ENCODE data around the gene IBTK.

Gene IBTK

DNA sequence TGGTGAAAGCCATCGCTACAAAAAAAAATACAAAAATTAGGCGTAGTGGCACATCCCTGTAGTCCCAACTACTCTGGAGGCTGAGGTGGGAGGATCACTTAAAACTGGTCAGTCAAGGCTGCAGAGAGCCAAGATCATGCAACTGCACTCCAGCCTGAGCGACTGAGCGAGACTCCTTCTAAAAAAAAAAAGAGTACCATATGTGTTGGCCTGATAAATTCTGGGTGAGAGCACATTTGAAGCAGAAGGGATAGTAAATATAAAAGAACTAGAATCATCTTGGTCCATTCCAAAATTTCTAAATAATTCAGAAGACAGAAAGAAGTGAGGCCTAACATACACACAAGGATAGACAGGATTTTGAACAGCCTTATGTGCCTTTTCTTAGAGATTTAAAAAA is 2.2 kb downstream of the IBTK start:
- Histone ChIP-seq H3K4me1 (ENCODE audit: control insufficient read depth, insufficient read depth, low read length) (no peaks in the 10 kb centered on the region), H3K27ac (ENCODE audit: low read length) (no peak overlapping the region), H3K36me3 (ENCODE audit: control insufficient read depth, insufficient read depth, low read length) (no peaks in the 10 kb centered on the region), H3K9me3 (ENCODE audit: control insufficient read depth, insufficient read depth, low read length) (no peaks in the 10 kb centered on the region), H3K27me3 (ENCODE audit: control insufficient read depth, insufficient read depth, low read length) (no peaks in the 10 kb centered on the region), H3K4me3 (ENCODE audit: low read length) (no peak overlapping the region)
- DNase-seq (ENCODE audit: low read depth, low spot score): no peak
- no CpG with 5 or more reads among the region's 4 CpGs for WGBS (ENCODE audit: insufficient coverage, insufficient read length)

DNA sequence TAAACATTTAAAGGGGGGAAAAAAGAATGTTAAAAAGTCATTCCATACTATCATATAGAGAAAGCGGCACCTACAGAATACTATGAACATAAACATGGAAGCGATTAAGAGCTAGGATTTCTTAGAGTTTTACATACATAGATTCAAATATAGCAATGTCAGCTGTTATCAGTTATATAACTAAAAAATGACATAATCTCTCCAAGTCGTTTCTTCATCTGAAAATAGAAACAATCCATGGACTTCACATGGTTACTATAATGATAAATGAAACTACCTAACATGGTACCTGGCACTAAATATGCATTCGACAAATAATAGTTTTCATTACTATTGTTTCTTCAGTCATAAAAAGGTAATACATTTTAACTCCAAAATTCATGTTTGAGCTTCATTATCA is 3.7 kb downstream of the IBTK start:
- no peak for DNase-seq (ENCODE audit: low read depth, low spot score)
- Histone ChIP-seq H3K36me3 (ENCODE audit: control insufficient read depth, insufficient read depth, low read length) (no peaks in the 10 kb centered on the region), H3K9me3 (ENCODE audit: control insufficient read depth, insufficient read depth, low read length) (no peaks in the 10 kb centered on the region), H3K4me3 (ENCODE audit: low read length) (no peak overlapping the region), H3K27ac (ENCODE audit: low read length) (no peak overlapping the region), H3K4me1 (ENCODE audit: control insufficient read depth, insufficient read depth, low read length) (no peaks in the 10 kb centered on the region), H3K27me3 (ENCODE audit: control insufficient read depth, insufficient read depth, low read length) (no peaks in the 10 kb centered on the region)
- no CpG with 5 or more reads among the region's 4 CpGs for WGBS (ENCODE audit: insufficient coverage, insufficient read length)

DNA sequence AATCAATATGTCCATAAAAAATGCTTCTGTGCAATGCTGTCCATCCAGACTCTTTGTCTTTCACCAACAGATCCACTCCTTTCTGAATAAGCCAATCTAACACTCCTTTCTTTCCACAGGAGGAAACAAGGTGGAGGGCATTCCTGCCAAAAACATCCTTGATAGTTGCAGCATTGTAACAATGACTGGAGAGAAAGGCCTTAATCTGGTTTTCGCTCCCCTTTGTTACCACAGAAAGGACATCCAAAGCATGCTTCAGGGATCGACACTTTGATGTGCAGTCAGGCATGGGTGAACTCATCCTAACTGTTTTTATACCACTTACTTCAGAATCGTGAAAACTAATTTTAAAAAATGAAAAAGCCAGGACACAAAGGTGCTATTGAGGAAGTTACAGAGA is 7.4 kb downstream of the IBTK start:
- H3K4me1 ChIP-seq (ENCODE audit: control insufficient read depth, insufficient read depth, low read length): no peaks in the 10 kb centered on the region
- H3K9me3 ChIP-seq (ENCODE audit: control insufficient read depth, insufficient read depth, low read length): no peaks in the 10 kb centered on the region
- H3K27ac ChIP-seq (ENCODE audit: low read length): no peak overlapping the region
- WGBS (ENCODE audit: insufficient coverage, insufficient read length): no CpG with 5 or more reads among the region's 3 CpGs
- H3K4me3 ChIP-seq (ENCODE audit: low read length): no peak overlapping the region
- DNase-seq (ENCODE audit: low read depth, low spot score): no peak
- no peaks in the 10 kb centered on the region for H3K27me3 ChIP-seq (ENCODE audit: control insufficient read depth, insufficient read depth, low read length)
- H3K36me3 ChIP-seq (ENCODE audit: control insufficient read depth, insufficient read depth, low read length): no peaks in the 10 kb centered on the region

DNA sequence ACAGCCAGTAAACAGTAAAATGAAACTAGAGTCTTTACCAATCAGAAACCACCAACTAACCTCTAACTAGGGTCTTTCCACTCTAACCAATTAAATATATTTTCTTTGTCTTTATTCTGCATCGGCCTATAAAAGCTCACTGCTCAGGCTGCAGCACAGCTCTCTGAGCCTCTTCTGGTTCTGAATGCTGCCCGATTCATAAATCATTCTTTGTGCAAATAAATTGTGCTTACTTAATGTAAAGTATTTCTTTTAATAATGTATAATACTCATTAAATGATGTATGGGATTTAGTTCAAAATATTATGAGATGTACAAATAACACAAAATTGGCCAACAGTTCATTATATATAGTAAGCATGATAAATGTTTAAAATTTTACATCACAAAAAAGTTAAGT is 7.9 kb downstream of the IBTK start:
- WGBS (ENCODE audit: insufficient coverage, insufficient read length): no CpG with 5 or more reads among the region's 2 CpGs
- Histone ChIP-seq H3K4me3 (ENCODE audit: low read length) (no peak overlapping the region), H3K36me3 (ENCODE audit: control insufficient read depth, insufficient read depth, low read length) (no peaks in the 10 kb centered on the region), H3K27ac (ENCODE audit: low read length) (no peak overlapping the region), H3K27me3 (ENCODE audit: control insufficient read depth, insufficient read depth, low read length) (no peaks in the 10 kb centered on the region), H3K9me3 (ENCODE audit: control insufficient read depth, insufficient read depth, low read length) (no peaks in the 10 kb centered on the region), H3K4me1 (ENCODE audit: control insufficient read depth, insufficient read depth, low read length) (no peaks in the 10 kb centered on the region)
- DNase-seq (ENCODE audit: low read depth, low spot score): no peak

DNA sequence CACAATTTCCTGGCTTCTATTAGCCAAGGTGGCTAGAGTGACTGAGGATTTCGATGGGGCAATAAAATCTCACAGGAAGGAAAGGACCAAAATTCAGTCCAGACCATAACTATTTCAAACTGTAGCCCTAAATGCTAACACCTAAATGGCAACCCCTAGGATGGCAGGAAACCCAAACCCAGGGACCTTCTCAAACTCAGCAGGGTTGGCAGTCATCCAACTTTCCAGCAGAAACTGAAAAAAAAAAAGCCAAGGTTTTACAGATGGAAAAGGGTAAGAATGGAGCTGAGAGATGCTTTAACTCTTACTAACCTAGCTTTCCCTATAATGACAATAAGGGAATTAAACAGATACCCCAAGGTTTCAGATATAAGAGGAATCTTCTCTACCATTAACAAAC is 10.5 kb downstream of the IBTK start:
- no peak for DNase-seq (ENCODE audit: low read depth, low spot score)
- H3K27ac ChIP-seq (ENCODE audit: low read length): no peak overlapping the region
- no peaks in the 10 kb centered on the region; the same call in 1 of the 2 replicates for H3K36me3 ChIP-seq (ENCODE audit: control insufficient read depth, insufficient read depth, low read length)
- H3K4me3 ChIP-seq (ENCODE audit: low read length): no peak overlapping the region
- H3K27me3 ChIP-seq (ENCODE audit: control insufficient read depth, insufficient read depth, low read length): no peaks in the 10 kb centered on the region
- WGBS (ENCODE audit: insufficient coverage, insufficient read length): no CpG with 5 or more reads among the region's 1 CpG
- H3K9me3 ChIP-seq (ENCODE audit: control insufficient read depth, insufficient read depth, low read length): no peaks in the 10 kb centered on the region
- H3K4me1 ChIP-seq (ENCODE audit: control insufficient read depth, insufficient read depth, low read length): no peaks in the 10 kb centered on the region

DNA sequence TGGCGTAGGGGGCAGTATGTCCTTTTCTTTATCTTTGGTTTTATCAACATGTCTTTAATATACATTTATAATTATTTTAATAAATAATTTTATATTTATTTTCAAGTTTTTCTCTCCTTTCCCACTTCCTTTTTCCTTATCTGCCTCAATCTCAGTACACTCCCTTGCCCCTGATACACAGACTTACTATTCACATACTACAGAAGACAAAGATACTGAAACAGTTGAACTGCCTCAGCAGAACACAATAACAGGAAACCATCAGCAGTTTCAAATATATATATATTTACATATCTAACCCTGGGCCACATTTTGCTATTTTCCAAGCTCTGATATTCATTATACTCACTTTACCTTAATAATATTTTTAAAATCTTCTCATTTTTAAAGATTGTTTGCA is 19.8 kb downstream of the IBTK start:
- WGBS (ENCODE audit: insufficient coverage, insufficient read length): no CpG with 5 or more reads among the region's 1 CpG
- Histone ChIP-seq H3K4me3 (ENCODE audit: low read length) (no peak overlapping the region), H3K4me1 (ENCODE audit: control insufficient read depth, insufficient read depth, low read length) (no peaks in the 10 kb centered on the region), H3K36me3 (ENCODE audit: control insufficient read depth, insufficient read depth, low read length) (no peaks in the 10 kb centered on the region; the same call in 1 of the 2 replicates), H3K9me3 (ENCODE audit: control insufficient read depth, insufficient read depth, low read length) (no peaks in the 10 kb centered on the region), H3K27me3 (ENCODE audit: control insufficient read depth, insufficient read depth, low read length) (no peaks in the 10 kb centered on the region), H3K27ac (ENCODE audit: low read length) (no peak overlapping the region)
- no peak for DNase-seq (ENCODE audit: low read depth, low spot score)

DNA sequence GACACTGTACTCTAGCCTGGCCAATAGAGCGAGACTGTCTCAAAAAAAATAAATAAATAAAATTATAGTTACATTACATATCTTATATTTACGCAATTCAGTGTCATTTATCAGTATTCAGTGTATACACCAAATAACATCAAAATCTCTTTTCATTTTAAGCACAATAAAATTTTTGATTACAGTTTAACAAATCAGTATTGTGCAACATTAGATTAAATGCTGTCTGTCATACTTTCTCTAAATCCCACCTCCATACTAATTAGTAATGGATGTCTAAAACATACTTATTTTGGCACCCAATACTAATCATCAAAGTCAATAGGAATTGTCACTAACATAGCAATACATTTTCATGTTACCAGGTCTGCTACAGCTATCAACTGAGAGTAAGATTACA is 27.4 kb downstream of the IBTK start:
- no peaks in the 10 kb centered on the region; the same call in 1 of the 2 replicates for H3K36me3 ChIP-seq (ENCODE audit: control insufficient read depth, insufficient read depth, low read length)
- no peak overlapping the region for H3K27ac ChIP-seq (ENCODE audit: low read length)
- no peaks in the 10 kb centered on the region for H3K27me3 ChIP-seq (ENCODE audit: control insufficient read depth, insufficient read depth, low read length)
- no peak overlapping the region for H3K4me3 ChIP-seq (ENCODE audit: low read length)
- DNase-seq (ENCODE audit: low read depth, low spot score): no peak
- no peaks in the 10 kb centered on the region for H3K4me1 ChIP-seq (ENCODE audit: control insufficient read depth, insufficient read depth, low read length)
- WGBS (ENCODE audit: insufficient coverage, insufficient read length): no CpG with 5 or more reads among the region's 2 CpGs
- no peaks in the 10 kb centered on the region for H3K9me3 ChIP-seq (ENCODE audit: control insufficient read depth, insufficient read depth, low read length)

DNA sequence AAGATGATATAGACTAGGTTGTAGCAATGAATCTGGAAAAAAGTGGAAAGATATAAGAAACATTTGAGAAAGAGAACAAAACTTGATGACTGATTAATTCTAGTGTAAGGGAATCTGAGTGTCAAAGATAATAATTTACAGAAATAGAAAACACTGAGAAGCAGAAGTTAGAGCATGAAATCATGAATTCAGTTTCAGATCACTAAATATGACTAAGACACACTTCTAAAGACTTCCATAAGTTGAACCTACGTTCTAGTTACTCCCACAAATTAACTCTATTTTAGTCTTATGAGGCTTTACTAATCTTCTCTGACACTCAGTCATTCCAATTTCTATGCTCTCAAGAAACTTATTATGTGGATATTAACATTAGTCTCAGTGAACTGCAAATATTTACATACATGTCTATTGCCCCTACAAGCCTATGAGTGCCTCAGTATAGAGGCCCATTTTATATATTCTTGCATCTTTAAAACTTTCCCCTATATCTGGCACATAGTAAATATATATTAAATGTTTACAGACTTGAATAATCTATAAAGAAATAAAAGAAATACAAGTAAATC is 30.4 kb downstream of the IBTK start:
- Histone ChIP-seq H3K9me3 (ENCODE audit: control insufficient read depth, insufficient read depth, low read length) (no peaks in the 10 kb centered on the region), H3K27ac (ENCODE audit: low read length) (no peak overlapping the region), H3K4me1 (ENCODE audit: control insufficient read depth, insufficient read depth, low read length) (no peaks in the 10 kb centered on the region), H3K36me3 (ENCODE audit: control insufficient read depth, insufficient read depth, low read length) (no peaks in the 10 kb centered on the region; the same call in 1 of the 2 replicates), H3K27me3 (ENCODE audit: control insufficient read depth, insufficient read depth, low read length) (no peaks in the 10 kb centered on the region), H3K4me3 (ENCODE audit: low read length) (no peak overlapping the region)
- WGBS (ENCODE audit: insufficient coverage, insufficient read length): no CpG with 5 or more reads among the region's 1 CpG
- no peak for DNase-seq (ENCODE audit: low read depth, low spot score)

DNA sequence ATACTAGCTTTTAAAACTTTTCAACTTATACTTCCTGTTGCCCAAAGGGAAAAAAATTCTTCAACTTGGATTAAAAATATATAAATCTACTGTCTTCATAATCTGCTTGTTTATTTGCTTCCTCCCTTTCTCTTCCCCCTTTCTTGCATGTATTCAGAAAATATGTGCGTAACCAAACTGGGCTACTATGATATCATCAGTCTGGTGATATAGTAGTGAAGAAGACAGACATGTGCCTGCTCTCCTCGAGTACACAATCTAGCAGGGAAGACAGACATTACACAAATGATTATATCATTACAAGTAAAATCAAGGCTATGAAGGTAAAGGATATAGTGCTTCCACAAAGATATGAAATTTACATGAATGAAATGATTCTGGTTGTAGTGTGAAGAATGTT is 31.0 kb downstream of the IBTK start:
- Histone ChIP-seq H3K36me3 (ENCODE audit: control insufficient read depth, insufficient read depth, low read length) (no peaks in the 10 kb centered on the region; the same call in 1 of the 2 replicates), H3K27ac (ENCODE audit: low read length) (no peak overlapping the region), H3K9me3 (ENCODE audit: control insufficient read depth, insufficient read depth, low read length) (no peaks in the 10 kb centered on the region), H3K4me3 (ENCODE audit: low read length) (no peak overlapping the region), H3K4me1 (ENCODE audit: control insufficient read depth, insufficient read depth, low read length) (no peaks in the 10 kb centered on the region), H3K27me3 (ENCODE audit: control insufficient read depth, insufficient read depth, low read length) (no peaks in the 10 kb centered on the region)
- no CpG with 5 or more reads among the region's 2 CpGs for WGBS (ENCODE audit: insufficient coverage, insufficient read length)
- no peak for DNase-seq (ENCODE audit: low read depth, low spot score)

DNA sequence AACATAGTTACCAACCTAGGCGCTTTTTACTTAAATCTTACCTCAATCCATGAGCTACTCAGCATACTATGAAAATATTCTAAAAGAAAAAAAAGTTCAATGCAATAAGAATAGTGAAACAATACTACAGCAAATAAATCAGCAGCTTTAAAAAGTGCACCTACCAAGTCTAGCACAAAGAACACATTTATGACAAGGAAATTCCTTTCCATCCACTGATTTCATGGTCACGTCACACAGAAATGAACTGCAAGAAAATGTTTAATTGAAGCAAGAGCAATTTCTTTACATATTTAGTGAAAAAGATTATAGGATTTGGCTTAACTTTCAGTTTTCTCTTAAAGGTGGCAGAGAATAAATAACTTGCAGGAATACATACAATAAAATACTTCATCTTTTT is 36.2 kb downstream of the IBTK start:
- Histone ChIP-seq H3K36me3 (ENCODE audit: control insufficient read depth, insufficient read depth, low read length) (no peaks in the 10 kb centered on the region; the same call in 1 of the 2 replicates), H3K9me3 (ENCODE audit: control insufficient read depth, insufficient read depth, low read length) (no peaks in the 10 kb centered on the region)

DNA sequence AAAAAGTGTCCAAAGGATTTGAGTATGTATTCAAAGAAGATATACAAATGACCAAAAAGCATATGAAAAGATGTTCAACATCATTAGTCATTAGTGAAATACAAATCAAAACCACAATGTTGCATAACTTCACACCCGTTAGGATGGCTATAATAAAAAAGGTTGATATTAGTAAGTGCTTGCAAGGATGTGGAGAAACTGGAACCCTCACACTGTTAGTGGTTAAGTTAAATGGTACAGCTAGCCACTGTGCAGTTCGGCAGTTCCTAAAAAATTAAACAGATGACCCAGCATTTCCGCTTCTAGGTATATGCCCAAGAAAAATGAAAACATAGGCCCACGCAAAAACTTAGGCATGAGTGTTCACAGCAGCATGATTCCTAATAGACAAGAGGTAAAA is 38.6 kb downstream of the IBTK start:
- no peaks in the 10 kb centered on the region for H3K9me3 ChIP-seq (ENCODE audit: control insufficient read depth, insufficient read depth, low read length)
- H3K27me3 ChIP-seq (ENCODE audit: control insufficient read depth, insufficient read depth, low read length): no peaks in the 10 kb centered on the region
- no peaks in the 10 kb centered on the region; the same call in 1 of the 2 replicates for H3K36me3 ChIP-seq (ENCODE audit: control insufficient read depth, insufficient read depth, low read length)
- no CpG with 5 or more reads among the region's 4 CpGs for WGBS (ENCODE audit: insufficient coverage, insufficient read length)
- no peaks in the 10 kb centered on the region for H3K4me1 ChIP-seq (ENCODE audit: control insufficient read depth, insufficient read depth, low read length)
- no peak overlapping the region for H3K27ac ChIP-seq (ENCODE audit: low read length)
- H3K4me3 ChIP-seq (ENCODE audit: low read length): no peak overlapping the region
- no peak for DNase-seq (ENCODE audit: low read depth, low spot score)

More for the DNA sequence above, 36.2 kb downstream of the IBTK start:
- no CpG with 5 or more reads among the region's 2 CpGs for WGBS (ENCODE audit: insufficient coverage, insufficient read length)
- DNase-seq (ENCODE audit: low read depth, low spot score): no peak
- Histone ChIP-seq H3K27me3 (ENCODE audit: control insufficient read depth, insufficient read depth, low read length) (no peaks in the 10 kb centered on the region), H3K4me1 (ENCODE audit: control insufficient read depth, insufficient read depth, low read length) (no peaks in the 10 kb centered on the region), H3K4me3 (ENCODE audit: low read length) (no peak overlapping the region), H3K27ac (ENCODE audit: low read length) (no peak overlapping the region)

Data from iPS DF 6.9 (cell line).